Fibroblast of the aortic adventitia (primary cell): ENCODE data around the gene GGT7. TPM values are rescaled to one million over a fixed set of nuclear protein-coding genes. Genes with fewer than 3 reads are reported as not detected.
A peak's percentile ranks its signal among the peaks of the same experiment; 100 is the strongest.
"Not testable (repeated sequence)": the region's sequence is repeated elsewhere in the genome, so short reads cannot be mapped to it uniquely, and the experiment has no call there.

Experiments used
- DNase-seq: peaks from one replicate; pipeline ENCODE4 v3.0.0-alpha.2; 2010; ENCODE audit warnings: low read depth
- H3K4me3 ChIP-seq: 2 replicates; pipeline ENCODE4 v1.5.1; 2011; ENCODE audit warnings: low read depth, mild to moderate bottlenecking, control low read depth, low read length, moderate library complexity
- total RNA-seq: library from RNA; depleted of rRNA; stranded (reverse); fragments of >200 nt; gene quantifications from 2 replicates; pipeline ENCODE4 v1.2.3, GENCODE V29; 2012; ENCODE audit warnings: low replicate concordance
- TF ChIP-seq, protein P1 (sequence below): IDR thresholded peaks from 2 replicates; pipeline ENCODE4 v1.5.1; 2011; ENCODE audit warnings: mild to moderate bottlenecking, low read length, control low read depth, inconsistent platforms; ENCODE audit not compliant: insufficient read depth

GGT7 gene
- total RNA-seq, 1 donor = 6.5 TPM

DNA sequence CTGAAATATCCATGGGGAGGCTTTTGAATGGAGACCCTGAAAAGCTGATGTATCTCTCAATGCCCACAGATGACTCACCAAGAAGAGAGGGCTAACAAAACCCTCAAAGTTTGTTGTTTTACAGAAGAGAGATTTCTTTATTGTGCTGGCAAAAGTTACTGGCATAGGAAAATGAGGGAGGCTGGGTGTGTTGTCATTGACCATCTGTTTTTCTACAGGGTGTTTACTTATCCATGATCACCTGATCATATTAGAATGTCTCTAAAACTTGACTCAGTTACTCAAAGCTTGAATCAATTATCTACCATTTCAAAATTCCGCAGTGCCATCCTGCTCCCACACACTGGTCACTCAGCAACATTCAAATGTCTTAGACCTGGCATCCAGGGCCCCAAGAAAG is 57.0 kb downstream of the GGT7 start:
- TF ChIP-seq, protein P1, sequence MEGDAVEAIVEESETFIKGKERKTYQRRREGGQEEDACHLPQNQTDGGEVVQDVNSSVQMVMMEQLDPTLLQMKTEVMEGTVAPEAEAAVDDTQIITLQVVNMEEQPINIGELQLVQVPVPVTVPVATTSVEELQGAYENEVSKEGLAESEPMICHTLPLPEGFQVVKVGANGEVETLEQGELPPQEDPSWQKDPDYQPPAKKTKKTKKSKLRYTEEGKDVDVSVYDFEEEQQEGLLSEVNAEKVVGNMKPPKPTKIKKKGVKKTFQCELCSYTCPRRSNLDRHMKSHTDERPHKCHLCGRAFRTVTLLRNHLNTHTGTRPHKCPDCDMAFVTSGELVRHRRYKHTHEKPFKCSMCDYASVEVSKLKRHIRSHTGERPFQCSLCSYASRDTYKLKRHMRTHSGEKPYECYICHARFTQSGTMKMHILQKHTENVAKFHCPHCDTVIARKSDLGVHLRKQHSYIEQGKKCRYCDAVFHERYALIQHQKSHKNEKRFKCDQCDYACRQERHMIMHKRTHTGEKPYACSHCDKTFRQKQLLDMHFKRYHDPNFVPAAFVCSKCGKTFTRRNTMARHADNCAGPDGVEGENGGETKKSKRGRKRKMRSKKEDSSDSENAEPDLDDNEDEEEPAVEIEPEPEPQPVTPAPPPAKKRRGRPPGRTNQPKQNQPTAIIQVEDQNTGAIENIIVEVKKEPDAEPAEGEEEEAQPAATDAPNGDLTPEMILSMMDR = no peak
- peak; percentile 15 for DNase-seq
- no peak overlapping the region for H3K4me3 ChIP-seq

DNA sequence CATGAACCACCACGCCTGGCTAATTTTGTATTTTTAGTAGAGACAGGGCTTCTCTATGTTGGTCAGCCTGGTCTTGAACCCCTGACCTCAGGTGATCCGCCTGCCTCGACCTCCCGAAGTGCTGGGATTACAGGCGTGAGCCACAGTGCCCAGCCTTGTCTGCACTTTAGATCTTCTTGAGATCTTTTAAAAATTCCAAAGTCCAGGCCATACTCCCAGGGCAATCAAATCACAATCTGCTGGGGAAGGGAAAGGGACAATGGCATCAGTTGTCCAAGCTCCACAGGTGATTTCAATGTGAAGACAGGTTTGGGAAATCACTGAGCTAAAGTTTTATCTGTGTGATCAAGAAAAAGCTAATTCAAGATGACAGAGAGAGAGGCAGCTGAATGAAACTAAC is 64.1 kb downstream of the GGT7 start:
- TF ChIP-seq, protein P1 = no peak
- no peak overlapping the region for H3K4me3 ChIP-seq
- DNase-seq = no peak

DNA sequence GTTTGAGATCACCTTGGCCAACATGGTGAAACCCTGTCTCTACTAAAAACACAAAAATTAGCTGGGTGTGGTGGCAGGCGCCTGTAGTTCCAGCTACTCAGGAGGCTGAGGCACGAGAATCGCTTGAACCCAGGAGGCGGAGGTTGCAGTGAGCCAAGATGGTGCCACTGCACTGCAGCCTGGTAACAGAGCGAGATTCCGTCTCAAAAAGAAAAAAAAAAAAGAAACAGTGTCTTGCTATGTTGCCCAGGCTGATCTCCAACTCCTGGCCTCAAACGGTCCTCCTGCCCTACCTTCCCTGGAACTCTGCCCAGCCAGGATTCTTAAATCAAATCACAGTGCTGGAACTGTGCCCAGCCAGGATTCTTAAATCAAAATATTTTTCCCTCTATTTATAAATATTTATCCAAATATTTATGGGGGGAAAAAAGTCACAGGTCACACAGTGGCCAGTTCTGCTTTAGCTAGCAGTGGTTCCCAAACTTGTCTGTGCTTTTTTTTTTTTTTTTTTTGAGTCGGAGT is 64.7 kb downstream of the GGT7 start:
- not testable (repeated sequence) for DNase-seq, H3K4me3 ChIP-seq

DNA sequence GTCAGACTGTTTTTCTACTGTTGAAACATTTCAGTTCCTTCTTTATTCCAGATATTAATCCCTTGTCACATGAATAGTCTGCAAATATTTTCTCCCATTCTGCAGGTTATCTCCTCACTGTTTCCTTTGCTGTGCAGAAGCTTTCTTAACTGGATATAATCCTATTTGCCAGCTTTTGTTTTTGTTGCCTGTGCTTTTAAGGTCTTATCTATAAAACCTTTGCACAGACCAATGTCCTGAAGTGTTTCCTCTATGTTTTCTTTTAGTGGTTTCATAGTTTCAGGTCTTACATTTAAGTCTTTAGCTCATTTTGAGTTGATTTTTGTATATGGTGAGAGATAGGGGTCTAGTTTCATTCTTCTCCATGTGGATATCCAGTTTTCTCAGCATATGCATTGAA is 66.4 kb downstream of the GGT7 start:
- TF ChIP-seq, protein P1 = no peak
- no peak overlapping the region for H3K4me3 ChIP-seq
- DNase-seq = no peak

DNA sequence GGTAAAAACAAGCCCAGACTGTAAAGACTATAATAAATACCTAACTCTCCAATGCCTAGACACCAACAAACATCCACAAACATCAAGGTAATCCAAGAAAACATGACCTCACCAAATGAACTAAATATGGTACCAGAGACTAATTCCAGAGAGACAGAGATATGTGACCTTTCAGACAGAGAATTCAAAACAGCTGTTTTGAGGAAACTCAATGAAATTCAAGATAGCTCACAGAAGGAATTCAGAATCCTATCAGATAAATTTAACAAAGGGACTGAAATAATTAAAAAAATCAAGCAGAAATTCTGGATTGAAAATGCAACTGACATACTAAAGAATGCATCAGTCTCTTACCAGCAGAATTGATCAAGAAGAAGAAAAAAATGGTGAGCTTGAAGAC is 73.8 kb downstream of the GGT7 start:
- no peak overlapping the region for H3K4me3 ChIP-seq
- no peak for DNase-seq
- TF ChIP-seq, protein P1 = no peak

DNA sequence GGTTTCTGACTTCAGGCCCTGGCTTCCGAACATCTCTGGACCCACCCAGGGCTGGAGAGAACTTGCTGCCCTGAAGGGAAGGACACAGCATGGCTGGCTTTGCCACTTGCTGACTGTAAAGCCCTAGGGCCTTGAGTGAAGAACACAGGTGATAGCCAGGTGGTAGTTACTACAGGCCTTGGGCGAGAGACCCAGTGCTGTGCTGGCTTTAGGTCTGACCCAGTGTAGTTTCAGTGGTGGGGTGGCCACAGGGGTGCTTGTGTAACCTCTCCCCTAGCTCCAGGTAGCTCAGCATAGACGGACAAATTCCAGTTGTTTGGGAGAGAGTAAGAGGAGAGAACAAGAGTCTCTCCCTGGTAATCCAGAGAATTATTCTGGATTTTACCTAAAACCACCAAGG is 74.3 kb downstream of the GGT7 start:
- no peak for DNase-seq
- TF ChIP-seq, protein P1 = no peak

DNA sequence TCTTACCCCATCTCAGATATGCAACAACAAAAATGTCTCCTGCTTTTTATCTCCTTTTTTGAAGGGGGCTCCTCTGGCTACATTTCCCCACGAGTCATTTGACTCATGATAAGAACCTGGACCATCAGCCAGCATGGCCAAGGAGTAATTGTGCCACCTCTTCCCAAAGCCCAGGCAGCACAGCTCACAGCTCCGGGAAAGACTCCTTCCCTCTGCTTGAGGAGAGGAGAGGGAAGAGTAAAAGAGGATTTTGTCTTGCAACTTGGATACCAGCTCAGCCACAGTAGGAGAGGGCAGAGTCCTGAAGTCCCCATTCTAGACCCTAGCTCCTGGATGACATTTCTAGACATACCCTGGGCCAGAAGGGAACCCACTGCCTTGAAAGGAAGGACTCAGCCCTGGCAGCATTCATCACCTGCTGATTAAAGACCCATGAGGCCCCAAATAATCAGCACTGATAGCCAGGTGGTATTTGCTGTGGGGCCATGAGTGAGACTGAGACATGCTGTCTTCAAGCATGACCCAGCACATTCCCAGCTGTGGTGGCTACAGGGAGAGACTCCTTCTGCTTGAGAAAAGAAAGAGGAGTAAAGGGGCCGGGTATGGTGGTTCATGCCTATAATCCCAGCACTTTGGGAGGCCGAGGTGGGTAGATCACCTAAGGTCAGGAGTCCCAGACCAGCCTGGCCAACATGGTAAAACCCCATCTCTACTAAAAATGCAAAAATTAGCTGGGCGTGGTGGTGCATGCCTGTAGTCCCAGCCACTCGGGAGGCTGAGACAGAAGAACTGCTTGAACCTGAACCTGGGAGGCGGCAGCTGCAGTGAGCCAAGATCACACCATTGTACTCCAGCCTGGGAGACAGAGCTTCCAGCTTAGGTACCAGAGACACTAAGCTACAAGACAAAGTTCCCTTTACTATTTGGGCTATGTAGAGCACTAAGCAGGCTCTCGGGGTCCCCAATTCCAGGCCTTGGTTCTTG is 75.4 kb downstream of the GGT7 start:
- no peak for DNase-seq
- H3K4me3 ChIP-seq = no peak overlapping the region
- TF ChIP-seq, protein P1 = no peak

More for the DNA sequence above, 74.3 kb downstream of the GGT7 start:
- H3K4me3 ChIP-seq = no peak overlapping the region

Other genes with a start within 250 kb of the GGT7 start
- gene PIGU, start 195.8 kb downstream of the GGT7 start, total RNA-seq = 3.7 and 21.1 TPM in 2 replicates
- gene TP53INP2, start 168.5 kb downstream of the GGT7 start, total RNA-seq = 2.1 and 2.5 TPM in 2 replicates
- 11.3 and 14.3 TPM in 2 replicates for gene NCOA6, start 47.2 kb downstream of the GGT7 start, total RNA-seq
- gene ACSS2, start 3.8 kb upstream of the GGT7 start, total RNA-seq = 32.3 and 65.3 TPM in 2 replicates
- gene GSS, start 83.0 kb upstream of the GGT7 start, total RNA-seq = 47.8 and 57.8 TPM in 2 replicates
- 0.25 TPM in 1 of 2 replicates, not detected in the other for gene MYH7B, start 83.0 kb upstream of the GGT7 start, total RNA-seq
- 53.0 and 91.7 TPM in 2 replicates for gene TRPC4AP, start 220.0 kb upstream of the GGT7 start, total RNA-seq